ENCODE results near the gene BAG3. TPM values are rescaled to one million over a fixed set of nuclear protein-coding genes. Genes with fewer than 3 reads are reported as not detected.

Gene BAG3
- total RNA-seq, 8 experiments from 2014 or later: 3.2 to 30.3 (median 17.4) TPM

DNA sequence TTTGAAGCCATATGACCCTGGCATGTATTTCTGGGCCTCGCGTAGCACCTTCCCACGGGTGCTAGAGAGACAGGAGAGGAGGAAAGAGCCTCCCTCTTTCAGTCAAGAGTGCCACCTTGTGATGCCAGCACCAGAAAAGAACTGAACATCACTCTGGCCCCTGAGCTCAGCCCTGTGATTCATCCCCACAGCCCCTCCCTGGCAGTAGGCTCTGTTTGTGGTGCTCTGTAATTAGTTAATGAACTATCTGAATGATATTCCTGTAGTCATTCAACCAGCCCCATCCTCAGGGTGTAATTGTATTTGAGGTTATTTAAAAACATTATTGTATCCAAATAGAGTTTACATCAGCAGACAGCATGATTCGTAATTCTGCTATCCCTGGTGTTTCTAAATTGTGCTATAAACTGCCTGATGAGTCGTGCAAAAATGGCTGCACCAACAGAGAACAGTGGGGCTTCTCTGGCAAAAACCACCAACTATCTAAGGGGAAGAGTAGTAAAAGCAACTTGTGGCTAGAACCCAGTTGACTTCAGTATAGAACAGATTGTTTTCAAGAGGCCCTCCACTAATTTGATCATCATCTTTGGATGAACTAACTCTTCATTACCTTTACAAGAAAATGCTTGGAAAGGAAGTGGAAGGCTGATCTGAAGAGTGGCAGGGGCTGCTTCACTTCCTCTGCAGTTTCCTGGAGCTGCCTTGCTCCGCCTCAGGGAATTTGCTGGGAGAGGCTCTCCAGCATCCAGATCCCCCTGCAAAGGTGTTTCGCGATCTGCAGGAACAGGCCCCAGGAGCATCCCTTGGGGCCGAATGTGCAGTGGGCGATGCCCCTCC lies 30.7 kb upstream of the BAG3 start:
- Histone ChIP-seq H3K4me3 (no peak overlapping the region), H3K27ac (no peak overlapping the region), H3K4me1 (replicated peaks in 1 of 2) (no peaks in the 10 kb centered on the region)
- WGBS, 10 experiments: 37 to 100% (median 89%) methylated on average over 1 to 6 of the region's 10 CpGs; no CpG with 5 or more reads in 1 of the 10 experiments
- in situ Hi-C loops (cut with MboI; ENCODE audit: low pct_unique_long_range_greater_than_20kb in 2 of 9, low sequenced_read_pairs in 9 of 9, unreplicated experiment in 9 of 9): no loop called here
- ATAC-seq (replicated peaks in 6 of 8): peak in 5 of 8 experiments; percentile 66 to 96 (median 81)

DNA sequence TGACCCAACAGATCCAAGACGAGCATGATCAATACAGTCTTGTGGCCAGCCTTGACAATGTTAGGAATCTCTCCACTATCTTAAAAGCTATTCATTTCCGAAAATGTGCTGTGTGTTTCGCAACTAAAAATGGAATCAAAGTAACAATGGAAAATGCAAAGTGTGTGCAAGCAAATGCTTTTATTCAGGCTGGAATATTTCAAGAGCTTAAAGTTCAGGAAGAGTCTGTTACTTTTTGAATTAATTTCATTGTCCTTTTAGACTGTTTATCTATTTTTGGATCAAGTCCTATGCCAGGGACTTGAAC lies 30.1 kb upstream of the BAG3 start:
- no peak for ATAC-seq (replicated peaks in 6 of 8)
- no peak overlapping the region for H3K4me3 ChIP-seq
- 20 to 93% (median 74%) methylated on average over 1 to 3 of the region's 3 CpGs; no CpG with 5 or more reads in 2 of the 10 experiments for WGBS, 10 experiments
- H3K4me1 ChIP-seq (replicated peaks in 1 of 2): no peaks in the 10 kb centered on the region
- in situ Hi-C loops (cut with MboI; ENCODE audit: low pct_unique_long_range_greater_than_20kb in 2 of 9, low sequenced_read_pairs in 9 of 9, unreplicated experiment in 9 of 9): no loop called here
- no peak overlapping the region for H3K27ac ChIP-seq

DNA sequence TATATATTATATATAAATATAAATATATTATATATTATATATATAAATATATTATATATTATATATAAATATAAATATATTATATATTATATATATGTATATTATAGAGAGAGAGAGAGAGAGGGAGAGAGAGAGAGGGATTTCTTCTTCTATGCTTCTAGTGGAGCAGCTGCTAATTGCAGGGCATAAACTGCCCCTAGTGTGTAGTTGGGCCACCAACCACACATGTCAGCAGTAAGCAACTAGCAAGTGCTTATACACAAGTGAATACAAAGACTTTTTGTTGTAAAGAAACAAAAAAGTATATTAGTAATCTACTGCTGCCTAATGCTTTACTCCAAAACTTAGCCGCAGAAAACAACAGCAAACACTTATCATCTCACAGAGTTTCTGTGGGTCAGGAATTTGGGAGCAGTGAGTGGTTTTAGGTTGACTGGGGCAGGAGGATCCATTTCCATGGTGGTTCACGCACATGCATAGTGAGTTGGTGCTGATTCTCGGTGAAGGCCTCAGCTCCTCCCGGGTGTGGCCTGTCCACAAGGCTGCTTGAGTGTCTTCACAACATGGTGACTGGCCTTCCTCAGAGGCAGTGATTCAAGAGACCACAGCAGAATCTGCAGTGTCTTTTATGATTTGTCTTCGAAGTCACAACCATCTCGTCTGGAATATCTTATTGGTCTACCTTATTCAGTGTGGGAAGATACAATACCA lies 25.5 kb upstream of the BAG3 start:
- no peak overlapping the region for H3K4me3 ChIP-seq
- WGBS, 10 experiments: 92 to 96% (median 92%) methylated on average over 4 to 6 of the region's 6 CpGs; no CpG with 5 or more reads in 7 of the 10 experiments
- in situ Hi-C loops (cut with MboI; ENCODE audit: low pct_unique_long_range_greater_than_20kb in 2 of 9, low sequenced_read_pairs in 9 of 9, unreplicated experiment in 9 of 9): no loop called here
- no peak for ATAC-seq (replicated peaks in 6 of 8)
- H3K4me1 ChIP-seq (replicated peaks in 1 of 2): no peaks in the 10 kb centered on the region
- H3K27ac ChIP-seq: no peak overlapping the region

DNA sequence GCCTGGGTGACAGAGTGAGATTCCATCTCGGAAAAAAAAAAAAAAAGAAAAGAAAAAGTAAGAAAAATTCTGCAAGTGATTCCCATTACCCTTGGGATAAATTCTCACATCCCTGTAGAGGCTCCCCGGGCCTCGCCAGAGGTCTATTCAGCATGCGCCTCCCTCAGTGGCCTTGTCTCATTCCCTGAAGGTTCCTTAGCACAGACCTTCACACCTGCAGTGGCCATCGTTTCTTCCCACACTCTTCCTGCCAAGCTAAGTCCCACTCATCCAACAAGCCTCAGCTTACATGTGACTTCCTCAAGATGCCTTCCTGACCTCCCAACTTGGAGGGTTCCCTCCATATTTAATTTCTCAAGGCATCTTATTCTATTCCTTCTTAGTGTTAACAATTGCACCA lies 20.9 kb upstream of the BAG3 start:
- Histone ChIP-seq H3K27ac (no peak overlapping the region), H3K4me3 (no peak overlapping the region), H3K4me1 (replicated peaks in 1 of 2) (no peaks in the 10 kb centered on the region)
- in situ Hi-C loops (cut with MboI; ENCODE audit: low pct_unique_long_range_greater_than_20kb in 2 of 9, low sequenced_read_pairs in 9 of 9, unreplicated experiment in 9 of 9): no loop called here
- ATAC-seq (replicated peaks in 6 of 8): no peak
- WGBS, 10 experiments: 33 to 90% (median 82%) methylated on average over 1 to 5 of the region's 5 CpGs; no CpG with 5 or more reads in 1 of the 10 experiments

DNA sequence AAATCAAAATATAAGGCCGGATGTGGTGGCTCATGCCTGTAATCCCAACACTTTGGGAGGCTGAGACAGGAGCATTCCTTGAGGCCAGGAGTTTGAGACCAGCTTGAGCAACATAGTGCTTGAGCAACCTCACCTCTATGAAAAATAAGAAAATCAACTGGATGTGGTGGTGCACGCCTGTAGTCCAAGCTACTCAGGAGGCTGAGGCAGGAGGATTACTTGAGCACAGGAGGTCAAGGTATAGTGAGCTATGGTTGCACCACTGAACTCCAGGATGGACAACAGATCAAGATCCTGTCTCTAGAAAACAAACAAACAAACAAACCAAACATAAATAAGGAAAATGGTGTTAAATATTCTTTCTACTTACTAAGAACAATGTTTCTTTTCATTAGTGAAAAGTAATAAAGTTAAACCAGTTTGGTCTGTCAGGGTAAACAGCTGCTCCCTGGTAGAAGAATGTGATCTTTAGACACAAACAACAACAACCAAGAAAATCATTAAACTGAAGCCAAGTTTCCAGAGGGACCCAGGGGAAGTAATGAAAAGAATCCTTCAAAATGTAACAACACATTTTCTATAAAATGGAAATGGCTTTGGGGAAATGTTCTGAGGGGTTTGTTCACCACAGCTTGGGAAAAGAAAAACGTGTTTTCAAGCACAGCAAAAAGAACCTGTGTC lies 17.5 kb upstream of the BAG3 start:
- no peak overlapping the region for H3K4me3 ChIP-seq
- peak in 1 of 8 experiments; percentile 68 for ATAC-seq (replicated peaks in 6 of 8)
- WGBS, 10 experiments: 38 to 100% (median 61%) methylated on average over 1 to 3 of the region's 3 CpGs; no CpG with 5 or more reads in 3 of the 10 experiments
- H3K27ac ChIP-seq: no peak overlapping the region
- in situ Hi-C loops (cut with MboI; ENCODE audit: low pct_unique_long_range_greater_than_20kb in 2 of 9, low sequenced_read_pairs in 9 of 9, unreplicated experiment in 9 of 9): no loop called here
- peaks cover 0 to 4% of the 10 kb centered on the region in 2 donors for H3K4me1 ChIP-seq (replicated peaks in 1 of 2)

DNA sequence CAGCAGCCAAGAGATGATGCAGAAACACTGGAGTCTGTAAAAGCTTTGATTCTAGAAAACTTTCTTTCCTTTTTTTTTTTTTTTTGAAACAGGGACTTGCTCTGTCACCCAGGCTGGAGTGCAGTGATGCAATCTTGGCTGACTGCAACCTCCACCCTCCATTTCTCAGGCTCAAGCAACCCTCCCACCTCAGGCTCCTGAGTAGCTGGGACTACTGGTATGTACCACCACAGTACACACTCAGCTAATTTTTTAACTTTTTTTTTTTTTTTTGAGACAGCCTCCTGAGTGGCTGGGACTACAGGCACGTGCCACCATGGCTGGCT lies 17.0 kb upstream of the BAG3 start:
- in situ Hi-C loops (cut with MboI; ENCODE audit: low pct_unique_long_range_greater_than_20kb in 2 of 9, low sequenced_read_pairs in 9 of 9, unreplicated experiment in 9 of 9): no loop called here
- H3K4me1 ChIP-seq (replicated peaks in 1 of 2): peaks cover 0 to 4% of the 10 kb centered on the region in 2 donors
- WGBS, 10 experiments: 0 to 100% (median 38%) methylated on average over 1 of the region's 1 CpG; no CpG with 5 or more reads in 4 of the 10 experiments
- no peak overlapping the region for H3K27ac ChIP-seq
- H3K4me3 ChIP-seq: no peak overlapping the region
- ATAC-seq (replicated peaks in 6 of 8): peak in 7 of 8 experiments; percentile 39 to 100 (median 89)

DNA sequence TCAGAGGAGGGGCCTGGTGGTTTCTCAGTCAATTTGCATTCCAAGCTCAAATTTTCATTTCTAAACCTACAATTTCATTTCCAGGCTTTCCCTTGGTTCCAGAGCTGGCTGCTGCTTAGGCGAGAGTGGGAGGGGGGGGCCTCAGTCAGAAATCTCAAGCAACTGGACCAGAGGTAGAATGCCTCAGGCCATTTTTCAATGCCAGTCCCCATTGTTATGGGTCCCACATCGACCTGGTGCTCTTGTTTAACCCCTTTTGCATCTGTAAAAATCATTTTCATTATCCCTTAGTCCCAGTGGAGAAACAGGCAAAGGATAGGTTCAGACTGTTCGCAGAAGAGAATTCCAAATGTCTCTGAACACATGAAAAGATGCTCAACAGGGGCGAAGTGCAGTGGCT lies 13.5 kb upstream of the BAG3 start:
- in situ Hi-C loops (cut with MboI; ENCODE audit: low pct_unique_long_range_greater_than_20kb in 2 of 9, low sequenced_read_pairs in 9 of 9, unreplicated experiment in 9 of 9): no loop called here
- Histone ChIP-seq H3K4me3 (no peak overlapping the region), H3K27ac (peak overlapping the region in 1 of 2 donors; percentile 3), H3K4me1 (replicated peaks in 1 of 2) (peaks cover 0 to 4% of the 10 kb centered on the region in 2 donors)
- 30 to 67% (median 44%) methylated on average over 1 to 4 of the region's 4 CpGs; no CpG with 5 or more reads in 3 of the 10 experiments for WGBS, 10 experiments
- no peak for ATAC-seq (replicated peaks in 6 of 8)

DNA sequence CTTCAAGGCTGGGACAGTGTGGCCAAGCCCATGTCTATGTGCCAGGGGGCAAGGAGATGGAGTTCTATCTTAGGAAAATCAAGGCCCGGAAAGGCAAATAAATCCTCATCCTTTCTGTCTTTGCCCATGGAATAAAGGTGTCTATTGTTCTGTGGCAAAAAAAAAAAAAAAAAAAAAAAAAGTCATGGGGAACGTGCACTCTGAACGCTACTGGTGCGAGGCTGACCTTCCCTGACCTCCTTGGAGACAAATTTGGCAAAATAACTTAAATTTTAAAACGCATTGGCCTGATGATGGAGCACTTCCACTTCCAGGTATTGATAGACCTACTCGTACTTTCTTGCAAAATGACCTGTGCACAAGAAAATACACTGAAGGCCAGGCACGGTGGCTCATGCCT lies 12.2 kb upstream of the BAG3 start:
- in situ Hi-C loops (cut with MboI; ENCODE audit: low pct_unique_long_range_greater_than_20kb in 2 of 9, low sequenced_read_pairs in 9 of 9, unreplicated experiment in 9 of 9): no loop called here

DNA sequence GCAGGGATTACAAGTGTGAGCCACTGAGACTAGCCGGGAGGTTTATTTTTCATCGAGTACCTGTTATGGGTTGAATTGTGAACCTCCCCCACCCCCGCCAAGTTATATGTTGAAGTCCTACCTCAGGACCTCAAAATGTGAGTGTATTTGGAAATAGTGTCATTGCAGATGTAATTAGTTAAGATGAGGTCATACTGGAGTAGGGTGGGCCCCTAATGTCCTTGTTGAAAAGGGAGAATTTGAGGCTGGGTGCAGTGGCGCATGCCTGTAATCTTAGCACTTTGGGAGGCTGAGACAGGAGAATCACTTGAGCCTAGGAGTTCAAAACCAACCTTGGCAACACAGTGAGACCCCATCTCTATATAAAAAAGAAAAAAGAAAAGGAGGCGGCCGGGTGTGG lies 10.8 kb upstream of the BAG3 start:
- ATAC-seq (replicated peaks in 6 of 8): no peak
- no peak overlapping the region for H3K27ac ChIP-seq
- in situ Hi-C loops (cut with MboI; ENCODE audit: low pct_unique_long_range_greater_than_20kb in 2 of 9, low sequenced_read_pairs in 9 of 9, unreplicated experiment in 9 of 9): no loop called here
- no peak overlapping the region for H3K4me3 ChIP-seq
- 40 to 100% (median 86%) methylated on average over 1 to 6 of the region's 6 CpGs; no CpG with 5 or more reads in 4 of the 10 experiments for WGBS, 10 experiments
- H3K4me1 ChIP-seq (replicated peaks in 1 of 2): peaks cover 13 to 15% of the 10 kb centered on the region in 2 donors

More for the DNA sequence above, 12.2 kb upstream of the BAG3 start:
- 17 to 98% (median 84%) methylated on average over 1 to 6 of the region's 7 CpGs for WGBS, 10 experiments
- Histone ChIP-seq H3K27ac (no peak overlapping the region), H3K4me3 (no peak overlapping the region), H3K4me1 (replicated peaks in 1 of 2) (peaks cover 9 to 13% of the 10 kb centered on the region in 2 donors)
- ATAC-seq (replicated peaks in 6 of 8): no peak

DNA sequence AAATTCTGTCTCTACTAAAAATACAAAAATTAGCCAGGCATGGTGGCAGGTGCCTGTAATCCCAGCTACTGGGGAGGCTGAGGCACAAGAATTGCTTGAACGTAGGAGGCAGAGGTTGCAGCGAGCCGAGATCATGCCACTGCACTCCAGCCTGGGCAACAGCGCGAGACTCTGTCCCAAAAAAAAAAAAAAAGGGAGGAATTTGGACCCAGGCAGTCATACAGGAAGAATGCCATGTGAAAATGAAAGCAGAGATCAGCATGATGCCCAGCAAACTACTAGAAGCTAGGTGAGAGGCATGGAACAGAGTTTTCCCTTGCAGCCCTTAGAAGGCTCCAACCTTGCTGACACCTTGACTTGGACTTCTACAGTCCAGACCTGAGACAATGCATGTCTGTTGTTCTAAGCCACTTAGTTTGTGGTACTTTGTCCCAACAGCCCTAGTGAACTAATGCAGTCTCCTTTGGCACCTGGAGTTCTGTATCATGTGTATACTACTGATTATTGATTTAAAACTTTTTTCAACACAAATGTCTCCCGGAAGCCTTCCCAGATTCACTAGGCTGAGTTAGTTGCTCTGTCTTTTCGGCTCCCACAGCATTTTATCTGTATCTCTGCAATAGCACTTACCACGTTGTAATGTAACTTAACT lies 10.2 kb upstream of the BAG3 start:
- peaks cover 13 to 15% of the 10 kb centered on the region in 2 donors for H3K4me1 ChIP-seq (replicated peaks in 1 of 2)
- ATAC-seq (replicated peaks in 6 of 8): no peak
- no peak overlapping the region for H3K27ac ChIP-seq
- WGBS, 10 experiments: 26 to 94% (median 81%) methylated on average over 1 to 8 of the region's 8 CpGs
- no peak overlapping the region for H3K4me3 ChIP-seq
- in situ Hi-C loops (cut with MboI; ENCODE audit: low pct_unique_long_range_greater_than_20kb in 2 of 9, low sequenced_read_pairs in 9 of 9, unreplicated experiment in 9 of 9): no loop called here

DNA sequence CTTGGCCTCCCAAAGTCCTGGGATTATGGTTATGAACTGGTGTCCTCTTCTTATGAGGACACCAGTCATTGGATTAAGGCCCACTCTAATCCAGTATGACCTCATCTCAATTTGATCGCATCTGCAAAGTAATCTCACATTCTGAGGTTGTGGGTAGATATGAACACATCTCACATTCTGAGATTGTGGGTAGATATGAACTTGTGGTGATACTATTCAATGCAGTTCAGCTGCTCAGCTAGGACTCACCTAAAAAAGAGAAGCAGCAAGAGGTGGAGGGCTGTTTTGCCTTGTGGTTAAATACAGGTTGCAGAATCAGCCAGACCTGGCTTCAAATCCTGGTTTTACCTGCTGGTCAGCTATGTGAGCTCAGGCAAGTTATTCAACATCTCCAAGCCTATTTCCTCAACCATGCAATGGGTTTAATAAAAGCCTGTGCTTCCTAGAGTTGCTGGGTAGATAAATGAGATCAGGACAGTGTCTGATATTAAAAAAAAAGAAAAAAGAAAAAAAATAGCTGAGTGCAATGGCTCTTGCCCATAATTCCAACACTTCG lies 8.5 kb upstream of the BAG3 start:
- Histone ChIP-seq H3K4me3 (no peak overlapping the region), H3K27ac (no peak overlapping the region), H3K4me1 (replicated peaks in 1 of 2) (peaks cover 11 to 13% of the 10 kb centered on the region in 2 donors)
- 80 to 100% (median 89%) methylated on average over 1 to 2 of the region's 2 CpGs; no CpG with 5 or more reads in 5 of the 10 experiments for WGBS, 10 experiments
- ATAC-seq (replicated peaks in 6 of 8): no peak
- in situ Hi-C loops (cut with MboI; ENCODE audit: low pct_unique_long_range_greater_than_20kb in 2 of 9, low sequenced_read_pairs in 9 of 9, unreplicated experiment in 9 of 9): no loop called here

DNA sequence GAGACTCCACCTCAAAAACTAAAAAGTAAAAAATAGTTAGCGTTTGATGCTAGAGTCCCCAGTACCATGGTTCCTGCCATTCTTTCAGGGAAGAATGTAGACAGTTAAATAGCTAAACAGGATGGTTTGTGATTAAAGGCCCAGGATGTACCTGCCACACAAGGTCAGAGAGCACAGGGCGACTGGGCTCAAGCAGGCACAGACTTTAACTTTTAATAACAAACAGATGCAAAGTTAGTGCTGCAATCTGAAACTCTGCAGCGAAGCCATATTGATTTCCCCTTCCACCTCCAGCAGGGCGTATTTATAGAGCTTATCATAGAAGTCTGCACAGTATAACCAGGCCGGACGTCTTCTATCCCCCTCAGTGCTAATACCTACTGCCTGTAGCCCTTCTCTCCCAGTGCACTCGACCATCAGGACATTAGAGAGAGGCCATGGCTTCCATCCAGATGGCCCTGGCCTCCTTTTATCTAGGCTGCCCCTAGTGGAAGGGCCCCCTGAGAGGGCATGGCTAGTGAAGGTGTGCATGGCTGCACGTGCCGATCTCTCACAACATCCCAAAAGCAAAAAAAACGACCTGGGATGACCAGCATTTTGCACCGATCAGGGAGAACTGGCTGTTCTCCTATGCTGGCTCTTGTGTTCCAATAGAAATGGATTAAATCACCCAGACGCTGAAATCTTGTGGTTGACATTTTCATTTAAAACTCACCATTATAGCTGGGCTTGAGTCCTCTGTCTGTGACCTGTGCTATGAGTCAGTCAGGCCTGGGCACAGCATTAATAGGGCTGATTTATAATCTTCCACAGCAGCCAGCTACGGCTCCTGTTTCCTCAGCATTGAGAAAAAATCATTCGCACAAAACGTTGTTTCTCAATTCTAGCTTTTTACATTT lies 7.6 kb upstream of the BAG3 start:
- 33 to 91% (median 70%) methylated on average over 1 to 8 of the region's 15 CpGs for WGBS, 10 experiments
- H3K4me1 ChIP-seq (replicated peaks in 1 of 2): peaks cover 11 to 13% of the 10 kb centered on the region in 2 donors
- no peak overlapping the region for H3K4me3 ChIP-seq
- ATAC-seq (replicated peaks in 6 of 8): peak in 6 of 8 experiments; percentile 27 to 97 (median 95)
- in situ Hi-C loops (cut with MboI; ENCODE audit: low pct_unique_long_range_greater_than_20kb in 2 of 9, low sequenced_read_pairs in 9 of 9, unreplicated experiment in 9 of 9): no loop called here
- peak overlapping the region; percentile 28 to 61 for H3K27ac ChIP-seq
